Kidney capillary endothelial cell (primary cell): ENCODE measurements around the gene RNU6-1.

Experiments used
- DNase-seq: peaks from one replicate; pipeline ENCODE4 v3.0.0-alpha.2; 2018; ENCODE audit warnings: low spot score

Gene RNU6-1

GRCh38 chr15:67820992-67821783 is 18.7 kb downstream of the RNU6-1 start:
- DNase-seq = no peak

- no peak for DNase-seq
Observed at GRCh38 chr15:67820122-67820991, 19.5 kb downstream of the RNU6-1 start.

- no peak for DNase-seq
Observed at GRCh38 chr15:67819636-67820035, 20.2 kb downstream of the RNU6-1 start.

- no peak for DNase-seq
Observed at GRCh38 chr15:67818464-67818863, 21.4 kb downstream of the RNU6-1 start.

GRCh38 chr15:67816668-67817067 is 23.2 kb downstream of the RNU6-1 start:
- no peak for DNase-seq

GRCh38 chr15:67815036-67815592 is 24.7 kb downstream of the RNU6-1 start:
- no peak for DNase-seq

GRCh38 chr15:67813104-67813634 is 26.7 kb downstream of the RNU6-1 start:
- DNase-seq = no peak

GRCh38 chr15:67812241-67812644 is 27.6 kb downstream of the RNU6-1 start:
- DNase-seq = no peak

- no peak for DNase-seq
Observed at GRCh38 chr15:67809866-67810265, 30.0 kb downstream of the RNU6-1 start.

- DNase-seq = no peak
Observed at GRCh38 chr15:67809441-67809840, 30.4 kb downstream of the RNU6-1 start.

GRCh38 chr15:67808821-67809220 is 31.0 kb downstream of the RNU6-1 start:
- DNase-seq = no peak

- no peak for DNase-seq
Observed at GRCh38 chr15:67807836-67808235, 32.0 kb downstream of the RNU6-1 start.

- no peak for DNase-seq
Observed at GRCh38 chr15:67807141-67807540, 32.7 kb downstream of the RNU6-1 start.

GRCh38 chr15:67806536-67806935 is 33.3 kb downstream of the RNU6-1 start:
- DNase-seq = no peak

GRCh38 chr15:67805666-67806516 is 34.0 kb downstream of the RNU6-1 start:
- DNase-seq = no peak

GRCh38 chr15:67805008-67805665 is 34.7 kb downstream of the RNU6-1 start:
- DNase-seq = no peak

GRCh38 chr15:67803996-67804843 is 35.6 kb downstream of the RNU6-1 start:
- no peak for DNase-seq

- no peak for DNase-seq
Observed at GRCh38 chr15:67803299-67803698, 36.5 kb downstream of the RNU6-1 start.

GRCh38 chr15:67801926-67802914 is 37.6 kb downstream of the RNU6-1 start:
- no peak for DNase-seq
